OCI-M1 (cell line): Measurements from ENCODE around the gene TUBB2B.

Experiments used
- DNase-seq: peaks from one replicate; lab custom pipeline; 2025; lab: John Stamatoyannopoulos, UW

The TUBB2B gene

DNA sequence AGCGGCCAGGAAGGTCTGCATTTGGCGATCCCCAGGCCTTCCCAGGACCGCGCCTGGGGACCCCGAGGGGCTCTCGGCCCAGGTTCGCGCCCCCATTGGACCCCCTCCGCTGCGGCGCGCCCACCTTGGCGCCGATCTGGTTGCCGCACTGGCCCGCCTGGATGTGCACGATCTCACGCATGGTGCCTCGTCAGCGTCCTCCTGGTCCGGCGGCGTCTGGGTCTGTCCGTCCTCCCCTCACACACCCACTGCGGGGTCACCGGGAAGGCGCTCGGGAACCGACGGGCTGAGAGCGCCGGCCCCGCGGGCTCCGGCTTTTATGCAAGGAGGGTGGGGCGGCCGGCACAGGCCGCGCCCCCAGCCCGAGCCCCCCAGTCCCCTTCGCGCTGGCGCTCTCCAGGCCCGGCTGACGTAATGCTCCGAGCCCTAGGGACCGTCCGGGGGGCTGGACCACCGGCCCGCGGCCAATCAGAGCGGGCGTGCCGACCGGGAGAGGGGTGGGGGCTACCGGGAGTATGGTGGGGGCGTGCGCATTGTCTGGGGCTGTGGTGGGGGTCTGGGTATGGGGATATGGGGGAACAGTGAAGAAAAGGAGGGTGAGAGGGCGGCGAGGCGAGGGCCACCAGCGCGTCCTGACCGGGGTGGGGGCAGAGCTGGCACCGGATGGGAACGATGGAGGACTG, at the start of gene TUBB2B:
Gene TUBB2B (minus strand): TSS at position 291 of the 683 bp plus-strand sequence. CDS start 110 bp downstream, at position 181.
- peak; percentile 60 for DNase-seq

DNA sequence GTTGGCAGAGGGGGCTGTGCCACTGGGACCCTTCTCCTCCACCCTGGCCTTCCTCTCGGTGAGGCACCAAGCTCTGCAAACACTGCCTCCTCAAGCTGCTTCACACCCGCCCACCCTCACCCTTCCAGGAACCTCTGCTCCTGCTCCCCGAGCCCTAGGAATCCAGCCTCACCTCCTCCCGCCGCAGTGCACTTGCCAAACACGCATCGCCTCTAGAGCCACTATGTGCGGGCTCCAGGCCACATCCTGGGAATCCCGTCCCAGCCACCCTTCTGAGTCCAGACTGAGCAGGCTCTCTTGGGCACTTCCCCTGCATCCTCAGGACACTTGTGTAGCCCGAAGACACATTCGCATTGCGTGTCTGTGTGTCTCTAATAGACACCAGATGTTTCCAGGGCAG, 49.8 kb upstream of the TUBB2B start:
- no peak for DNase-seq

DNA sequence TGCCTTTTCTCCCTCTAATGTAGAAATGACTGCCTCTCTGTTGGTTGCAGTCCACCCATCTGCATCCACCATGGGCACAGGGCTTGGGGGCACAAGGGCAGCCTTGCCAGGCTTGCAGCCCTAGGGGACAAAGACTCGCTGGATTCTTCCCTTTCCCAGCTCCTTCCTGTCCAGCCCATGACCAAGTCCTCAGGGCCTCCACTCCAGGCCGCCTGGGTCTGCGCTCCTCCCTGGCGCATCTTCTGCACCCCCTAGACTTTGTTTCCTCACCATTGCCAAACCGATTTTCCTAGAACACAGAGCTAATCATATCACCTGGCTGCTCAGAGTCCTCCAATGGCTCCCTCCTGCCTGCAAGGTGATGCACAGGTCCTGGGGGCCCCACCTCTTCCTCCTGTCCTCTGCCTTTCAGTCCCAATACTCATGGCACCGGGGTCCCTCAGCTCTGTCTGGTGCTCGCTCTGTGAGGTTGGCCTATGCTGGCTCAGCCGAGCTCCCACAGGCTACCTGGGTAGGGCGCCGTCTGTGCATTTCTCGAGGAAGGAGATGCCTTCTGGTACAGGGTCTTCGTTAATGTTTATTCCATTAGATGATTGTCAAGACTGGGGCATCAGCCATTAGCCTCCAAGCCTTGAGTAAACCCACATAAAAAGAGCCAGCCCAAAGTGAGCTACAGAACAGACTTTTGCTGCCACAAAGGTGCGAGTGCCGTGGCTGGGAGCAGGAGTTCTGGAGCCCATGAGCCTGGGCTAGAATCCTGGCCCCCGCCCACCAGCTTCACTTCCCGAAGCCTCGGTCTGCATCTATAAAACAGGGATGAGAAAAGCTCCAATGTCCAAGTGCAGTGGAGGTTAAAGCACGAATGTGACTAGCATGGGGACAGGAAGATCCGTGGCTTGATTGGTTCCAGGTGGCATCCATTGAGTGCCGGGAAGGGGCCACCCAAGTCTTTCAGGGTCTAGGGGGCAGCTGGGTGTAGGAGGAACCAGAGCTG, 49.0 kb upstream of the TUBB2B start:
- no peak for DNase-seq

DNA sequence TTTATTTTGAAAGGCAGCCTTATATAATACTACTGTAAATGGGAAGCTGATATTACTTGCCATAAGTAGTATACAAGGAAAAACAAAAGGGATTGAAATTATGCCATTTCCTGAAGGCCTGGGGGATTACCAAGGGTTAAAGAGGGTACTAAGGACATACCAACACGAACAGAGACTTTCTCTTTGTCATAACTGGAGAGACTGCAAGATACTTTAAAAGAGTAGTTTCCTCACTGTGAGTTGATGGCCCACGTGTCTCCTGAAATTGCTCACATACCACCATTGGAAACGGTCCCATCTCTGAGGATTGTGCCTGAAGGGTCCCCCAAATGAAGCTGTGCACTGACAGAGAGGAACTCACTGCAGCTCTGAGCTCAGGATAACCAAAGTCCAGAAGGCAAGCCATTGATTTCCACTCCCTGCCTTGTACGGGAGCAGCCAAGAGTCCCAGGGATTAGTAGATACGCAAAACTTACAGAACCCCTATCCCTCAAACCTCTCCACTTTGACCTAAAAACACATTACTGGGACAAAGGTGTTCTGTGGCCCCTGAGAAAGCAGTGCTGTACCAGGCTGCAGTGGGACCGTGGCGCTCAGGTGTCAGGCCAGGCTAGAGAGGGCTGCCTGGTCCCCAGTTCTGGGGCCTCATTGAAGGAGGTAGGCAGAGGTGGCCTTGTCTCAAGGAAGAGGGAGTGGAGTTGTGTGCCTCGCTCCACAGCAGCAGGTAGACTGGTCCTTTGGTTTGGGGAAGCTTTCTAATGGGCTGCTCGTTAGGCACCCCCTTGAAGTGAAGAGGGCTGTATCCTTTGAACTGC, 46.5 kb upstream of the TUBB2B start:
- no peak for DNase-seq

DNA sequence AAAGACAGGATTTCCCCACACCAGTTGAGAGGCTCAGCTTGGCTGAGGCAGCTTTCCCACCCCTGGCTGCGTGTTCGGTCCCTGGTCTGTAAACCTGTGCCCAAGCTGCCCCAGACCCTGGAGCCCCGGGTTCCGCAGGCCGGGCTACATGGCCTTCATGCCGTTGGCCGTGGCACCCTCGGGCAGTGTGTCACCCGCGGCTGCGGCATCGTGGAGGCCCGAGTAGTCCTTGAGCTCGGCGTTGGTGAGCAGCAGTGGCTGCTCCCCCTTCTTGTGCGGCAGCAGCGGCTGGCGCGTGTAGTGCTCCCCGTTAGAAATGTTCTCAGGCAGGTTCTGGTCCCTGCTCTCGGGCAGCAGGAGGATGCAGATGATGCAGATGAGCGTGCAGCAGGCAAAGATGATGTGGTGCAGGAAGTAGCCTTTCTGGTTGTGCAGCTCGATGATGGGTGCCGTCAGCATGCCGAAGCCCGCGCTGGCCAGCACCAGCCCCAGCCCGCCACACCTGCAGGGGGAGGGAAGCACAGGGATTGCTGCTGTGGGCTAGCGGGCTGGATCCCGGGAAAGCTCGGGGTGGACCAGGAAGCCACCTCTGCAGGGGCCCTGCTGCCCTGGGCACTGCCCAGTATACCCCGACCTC, 45.6 kb upstream of the TUBB2B start:
- DNase-seq: no peak

DNA sequence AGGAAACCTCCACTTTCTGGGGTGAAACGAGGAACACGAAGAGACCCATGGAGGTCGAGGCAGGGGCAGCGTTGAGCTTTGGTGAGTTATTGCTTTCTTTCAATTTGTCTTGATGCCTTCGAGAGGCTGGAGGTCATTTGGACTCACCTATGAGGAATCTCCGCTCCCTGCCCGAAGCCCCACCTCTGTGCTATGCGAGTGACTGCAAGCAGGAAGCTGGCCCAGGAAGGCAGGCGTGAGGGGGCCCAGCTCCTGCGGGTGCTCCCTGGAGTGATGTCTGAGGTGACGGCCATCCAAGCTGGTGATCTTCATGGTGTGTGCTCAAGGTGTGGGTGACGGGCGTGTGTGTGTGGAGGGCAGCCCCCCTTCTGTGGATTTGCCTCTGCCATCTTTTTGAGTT, 44.3 kb upstream of the TUBB2B start:
- no peak for DNase-seq

DNA sequence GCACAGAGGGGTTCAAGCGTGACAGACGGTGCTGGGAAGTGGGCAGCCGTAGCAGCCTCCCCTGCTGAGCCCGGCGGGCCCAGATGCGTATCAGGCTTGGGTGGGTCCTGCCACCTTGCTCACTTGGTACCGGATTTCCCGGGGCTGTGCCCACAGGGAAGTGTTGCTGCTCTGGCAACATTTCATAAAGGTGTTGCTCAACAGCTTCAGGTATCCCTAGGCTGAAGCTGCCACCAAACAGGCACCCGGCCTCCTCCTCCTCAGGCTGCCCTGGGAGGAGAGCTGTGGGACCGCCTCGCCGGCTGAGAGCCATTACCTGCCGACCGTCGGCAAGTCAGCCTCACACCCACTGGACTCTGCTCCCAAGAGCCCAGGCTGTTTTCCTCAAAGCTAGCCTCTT, 42.8 kb upstream of the TUBB2B start:
- DNase-seq: no peak

DNA sequence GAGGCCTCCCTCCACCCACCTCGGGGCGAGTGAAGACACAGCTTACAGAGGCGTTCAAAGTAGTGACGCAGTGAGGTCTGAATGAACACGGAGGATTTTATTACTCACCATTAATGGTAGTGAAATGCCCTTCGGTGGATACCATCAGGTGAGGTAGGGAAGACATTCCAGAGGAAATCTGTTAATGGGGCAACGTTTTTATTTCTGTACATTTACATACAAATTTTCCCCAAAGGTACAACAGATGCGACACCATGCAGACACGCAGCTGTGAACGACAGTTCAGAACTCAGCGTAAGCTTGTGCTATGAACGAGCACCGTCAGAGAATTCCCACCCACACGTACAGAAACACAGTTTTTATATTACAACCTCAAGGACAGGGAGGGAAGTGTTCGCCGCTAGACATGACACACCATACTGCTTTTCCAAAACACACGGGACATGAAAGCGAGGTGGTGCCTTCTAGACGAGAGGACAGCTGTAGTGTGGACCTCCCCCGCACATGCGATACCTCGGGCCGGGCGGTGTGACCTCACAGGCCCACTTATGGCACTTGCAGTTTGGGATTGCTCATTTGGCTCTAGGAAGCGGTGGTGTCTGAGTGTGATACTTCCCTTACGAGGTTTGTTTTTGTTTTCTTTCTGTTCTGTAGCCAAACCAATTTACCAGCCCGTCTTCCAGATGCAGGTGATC, 42.0 kb upstream of the TUBB2B start:
- DNase-seq: no peak

DNA sequence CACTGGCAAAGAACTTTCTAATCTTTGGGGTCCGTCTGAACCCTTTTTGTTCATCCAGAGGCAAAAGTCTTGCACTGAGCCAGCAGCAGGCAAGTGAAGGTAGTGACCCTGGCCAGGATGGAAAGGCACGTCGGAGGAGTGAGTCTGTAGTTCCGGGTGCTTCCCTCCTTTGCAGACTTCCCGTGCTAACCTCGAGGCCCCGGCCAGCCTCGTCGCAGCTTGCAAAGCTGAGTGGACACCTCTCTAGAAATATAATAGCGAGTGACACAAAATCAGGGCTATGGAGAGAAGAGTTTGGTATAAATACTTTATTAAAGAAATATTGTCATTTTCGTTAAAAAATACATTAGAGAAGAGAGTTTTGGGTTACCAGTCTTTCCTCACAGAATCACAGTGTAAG, 41.2 kb upstream of the TUBB2B start:
- no peak for DNase-seq

DNA sequence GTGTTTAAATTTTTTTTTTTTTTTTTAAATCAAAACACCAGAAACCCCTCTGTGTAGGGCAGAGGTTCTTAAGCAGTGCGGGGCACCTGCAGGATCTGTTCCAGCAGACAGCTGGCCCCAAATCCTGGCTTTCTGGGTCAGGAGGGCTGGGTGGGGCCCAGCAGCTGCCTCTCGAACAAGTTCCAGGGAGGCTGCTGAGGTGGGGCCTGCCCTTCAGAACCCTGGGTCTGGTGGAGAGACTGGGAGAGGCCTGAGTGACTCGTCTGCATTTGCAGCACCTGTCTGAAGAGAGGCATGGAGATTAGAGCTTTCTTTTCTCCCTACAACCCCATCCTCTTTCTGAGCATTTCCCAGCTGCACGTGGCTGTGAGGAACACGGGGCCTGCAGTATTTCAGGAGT, 39.7 kb upstream of the TUBB2B start:
- DNase-seq: no peak

DNA sequence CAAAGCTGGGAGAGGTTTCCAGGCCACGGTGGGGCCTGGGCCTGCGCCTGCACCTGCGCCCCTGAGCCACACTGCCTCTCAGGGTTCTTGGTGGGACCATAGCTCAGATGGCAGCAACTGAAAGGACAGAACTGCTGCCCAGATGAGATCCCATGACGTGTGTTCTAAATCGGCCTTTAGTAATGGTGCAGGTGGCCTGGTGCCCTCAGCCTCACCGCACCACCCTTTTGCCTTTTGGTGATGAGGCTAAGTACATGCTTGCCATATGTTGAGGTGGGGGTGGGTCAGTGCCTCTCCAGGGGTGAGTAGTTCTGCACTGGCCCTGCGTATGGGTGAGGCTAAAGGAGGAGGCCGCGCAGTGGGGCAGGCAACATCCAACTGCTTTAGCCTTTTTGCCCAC, 38.7 kb upstream of the TUBB2B start:
- DNase-seq: no peak

DNA sequence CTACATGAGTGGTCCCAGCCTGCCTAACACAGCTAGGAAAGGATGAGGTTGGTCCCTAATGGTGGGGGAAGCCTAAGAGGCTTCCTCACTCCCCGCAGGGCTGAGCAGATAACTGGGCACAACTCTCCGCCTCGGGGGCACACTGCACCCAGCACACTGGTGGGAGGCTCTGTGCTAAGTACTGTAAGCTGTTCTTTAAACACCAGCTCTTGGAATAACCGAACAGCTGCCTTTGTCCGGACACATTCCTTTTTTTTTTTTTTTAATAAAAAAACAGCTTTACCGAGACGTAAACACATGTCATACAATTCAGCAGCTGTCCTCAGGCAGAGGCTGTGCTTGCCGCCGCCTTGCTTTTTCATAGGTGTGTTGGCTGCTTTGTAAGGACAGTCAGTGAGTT, 38.2 kb upstream of the TUBB2B start:
- DNase-seq: no peak

DNA sequence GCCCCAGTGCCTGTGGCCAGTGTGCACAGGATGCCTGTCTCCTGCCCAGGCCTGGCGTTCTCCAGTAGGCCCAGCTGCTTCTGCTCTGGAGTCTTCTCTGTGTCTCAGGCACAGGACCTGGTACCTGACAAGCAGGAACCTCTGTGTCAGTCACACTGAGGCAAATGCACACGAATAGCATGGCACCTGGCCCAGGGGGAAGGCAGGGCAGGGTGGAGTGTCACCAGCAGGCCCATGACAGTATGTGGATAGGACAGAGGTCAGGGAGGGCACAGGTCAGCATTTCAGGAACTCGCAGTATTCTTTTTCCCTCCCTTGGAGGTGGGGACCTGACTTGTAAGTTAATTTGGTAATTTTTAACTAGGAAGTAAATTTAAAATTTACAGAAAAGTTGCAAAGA, 36.9 kb upstream of the TUBB2B start:
- DNase-seq: no peak

DNA sequence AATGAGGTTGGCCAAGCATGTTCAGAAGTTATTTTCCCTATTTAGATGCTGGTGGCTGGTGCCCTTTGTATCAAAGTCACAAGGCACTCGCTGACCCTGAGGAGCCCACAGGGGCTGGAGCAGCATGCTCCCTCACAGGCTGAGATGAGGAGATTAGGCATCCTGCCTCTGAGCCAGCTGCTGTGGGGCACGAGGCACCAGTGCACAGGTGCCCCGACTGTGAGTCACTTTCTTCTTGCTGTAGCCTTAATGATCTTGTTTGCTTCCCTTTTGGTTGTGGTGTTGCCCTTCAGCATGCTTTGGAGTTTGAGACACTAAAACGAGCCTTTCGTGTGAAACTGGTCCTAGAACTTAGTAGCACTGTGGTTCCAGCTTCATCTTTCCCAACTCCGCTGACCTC, 35.6 kb upstream of the TUBB2B start:
- no peak for DNase-seq

DNA sequence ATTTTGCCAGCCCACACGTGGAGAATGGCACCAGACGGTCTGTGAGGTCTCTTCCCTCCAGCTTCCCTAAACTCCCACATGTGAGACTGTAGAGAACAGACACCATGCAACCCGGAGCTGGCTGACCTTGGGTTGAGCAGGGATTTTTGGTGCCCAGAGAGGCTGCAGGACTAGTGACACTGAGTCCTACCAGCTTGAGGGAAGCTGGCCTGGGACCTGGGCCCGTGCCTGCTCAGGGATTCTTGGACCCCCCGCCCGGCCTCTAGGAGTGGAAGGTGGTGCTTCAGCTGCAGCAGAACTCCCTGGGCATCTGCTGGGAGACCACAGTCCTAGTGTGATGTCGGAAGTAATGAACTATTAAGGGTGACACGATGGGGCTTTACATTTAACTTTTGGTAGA, 34.5 kb upstream of the TUBB2B start:
- no peak for DNase-seq

DNA sequence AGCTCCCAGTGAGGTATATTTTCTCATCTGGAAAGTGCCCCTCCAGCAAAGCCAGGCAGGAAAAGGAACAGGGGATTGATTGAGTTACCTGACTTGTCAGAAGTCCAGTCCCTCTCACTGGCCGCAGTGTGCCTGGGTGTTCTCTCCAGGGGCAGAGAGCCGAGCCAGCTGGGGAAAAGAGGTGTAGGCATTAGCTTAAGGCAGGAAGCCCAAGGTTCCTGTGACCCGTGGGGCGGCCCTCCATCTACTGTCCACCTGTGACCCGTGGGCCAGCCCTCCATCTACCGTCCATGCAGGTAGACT, 34.0 kb upstream of the TUBB2B start:
- no peak for DNase-seq

DNA sequence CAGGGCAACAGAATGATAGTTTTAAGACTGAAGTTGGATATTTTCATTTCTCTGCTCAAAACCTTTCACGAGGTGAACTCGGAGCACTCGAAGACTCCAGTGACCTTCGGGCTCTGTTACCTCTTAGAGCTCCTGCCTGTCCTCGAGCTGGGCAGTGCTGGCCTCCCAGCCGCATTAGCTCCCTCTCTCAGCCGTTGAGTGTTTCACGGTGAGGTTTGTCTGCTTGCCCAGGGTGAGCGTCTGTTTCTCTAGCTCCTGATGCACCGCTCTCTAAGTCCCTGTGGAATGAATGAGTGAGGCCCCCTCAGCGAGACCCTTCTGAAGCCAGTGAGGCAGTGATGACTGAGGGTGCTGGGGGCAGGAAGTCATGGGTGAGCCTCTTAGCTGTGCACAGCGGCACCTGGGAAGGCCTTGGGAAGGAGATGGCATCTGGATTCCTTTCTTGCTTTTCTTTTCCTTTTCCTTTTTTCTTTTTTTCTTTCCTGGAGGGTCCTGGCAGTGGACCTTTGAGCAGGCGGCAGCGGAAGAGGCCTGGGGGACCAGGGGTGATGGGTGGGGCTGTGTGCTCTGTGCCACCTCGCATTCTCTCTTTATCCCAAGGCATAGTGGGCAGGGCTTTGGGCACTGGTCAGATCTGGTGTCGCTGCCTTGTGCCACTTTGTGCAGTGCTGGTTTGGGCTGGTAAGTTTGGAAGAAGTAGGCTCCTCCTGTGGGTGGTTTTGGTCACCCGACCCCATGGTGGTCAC, 33.5 kb upstream of the TUBB2B start:
- DNase-seq: no peak

DNA sequence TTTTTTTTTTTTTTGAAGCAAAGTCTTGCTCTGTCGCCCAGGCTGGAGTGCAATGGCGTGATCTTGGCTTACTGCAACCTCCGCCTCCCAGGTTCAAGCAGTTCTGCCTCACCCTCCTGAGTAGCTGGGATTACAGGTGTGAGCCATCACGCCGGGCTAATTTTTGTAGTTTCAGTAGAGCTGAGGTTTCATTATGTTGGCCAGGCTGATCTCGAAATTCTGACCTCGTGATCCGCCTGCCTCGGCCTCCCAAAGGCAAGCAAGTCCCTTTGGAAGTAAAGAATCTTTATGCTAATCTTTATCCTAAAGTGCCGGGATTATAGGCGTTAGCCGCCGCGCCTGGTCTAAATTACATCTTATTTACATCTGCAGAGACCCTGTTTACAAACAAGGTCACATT, 32.8 kb upstream of the TUBB2B start:
- DNase-seq: no peak

DNA sequence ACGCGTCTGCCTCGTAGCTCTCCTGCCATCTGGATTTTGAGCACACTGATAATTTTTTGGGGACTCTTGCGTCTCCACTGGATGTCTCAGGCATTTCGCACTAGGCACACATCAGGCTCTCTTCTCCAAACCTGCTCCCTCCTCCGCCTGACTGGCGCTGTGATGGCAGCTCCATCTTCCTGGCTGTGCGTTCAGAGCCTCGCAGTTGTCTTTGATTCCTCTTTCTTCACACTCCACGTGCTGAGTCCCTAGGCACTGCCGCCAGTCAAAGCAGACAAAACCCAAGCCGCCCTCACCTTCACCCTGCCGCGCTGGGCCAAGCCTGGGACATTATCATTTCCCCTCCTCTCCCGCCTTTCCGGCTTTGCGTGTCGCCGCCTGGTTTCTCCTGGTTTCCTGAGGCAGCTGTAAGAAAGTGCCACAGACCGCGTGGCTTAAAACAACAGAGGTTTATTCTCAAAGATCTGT, 32.1 kb upstream of the TUBB2B start:
- DNase-seq: peak; percentile 77

DNA sequence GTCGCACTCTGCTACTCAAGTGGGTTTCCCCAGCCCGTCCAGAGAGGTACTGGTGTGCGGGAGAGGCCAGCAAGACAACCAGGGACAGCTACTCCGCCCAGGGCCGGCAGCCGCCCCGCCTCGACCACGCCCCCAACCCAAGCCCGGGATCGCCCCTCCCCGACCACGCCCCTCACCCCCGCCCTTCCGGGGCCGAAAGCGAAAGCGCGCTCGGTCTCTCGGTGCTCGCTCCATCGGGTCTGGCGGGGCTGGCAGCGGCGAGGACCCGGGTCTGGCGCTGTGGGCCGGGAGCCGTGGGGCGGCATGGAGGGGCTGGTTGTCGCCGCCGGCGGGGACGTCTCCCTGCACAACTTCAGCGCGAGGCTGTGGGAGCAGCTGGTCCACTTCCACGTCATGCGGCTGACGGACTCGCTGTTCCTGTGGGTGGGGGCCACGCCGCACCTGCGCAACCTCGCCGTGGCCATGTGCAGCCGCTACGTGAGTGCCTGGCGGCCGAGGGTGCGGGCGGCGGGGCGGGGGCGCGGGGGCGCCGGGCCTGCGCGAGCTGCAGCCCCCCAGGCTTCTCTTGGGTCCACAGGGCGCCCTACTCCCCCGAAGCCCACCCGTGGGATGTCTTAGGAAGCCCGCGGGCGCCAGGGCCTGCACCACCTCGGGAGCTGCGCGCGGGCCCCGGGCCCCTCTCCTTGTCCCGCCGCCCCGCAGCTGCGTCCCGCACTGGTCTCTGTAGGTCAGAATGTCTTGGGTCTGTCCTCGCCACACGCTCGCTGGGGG, 31.5 kb upstream of the TUBB2B start, which contains the start of gene PSMG4:
Gene PSMG4 (plus strand): TSS at position 228 of the 771 bp plus-strand sequence. CDS start 76 bp downstream, at position 304.
- peak; percentile 95 for DNase-seq
